ENCODE measurements around the gene EFNA5. TPM values are rescaled to one million over a fixed set of nuclear protein-coding genes. Genes with fewer than 3 reads are reported as not detected.

EFNA5 gene
- total RNA-seq, 1 donor, result 6.5 TPM

- no peak for DNase-seq (ENCODE audit: low read depth)
- no peak for TF ChIP-seq CTCF (IDR thresholded peaks at IDR 0.05; ENCODE audit: insufficient read depth, low read depth, low read length)
- no peak overlapping the region for H3K4me3 ChIP-seq (ENCODE audit: low read depth, low read length)
These were observed 156.4 kb downstream of the EFNA5 start for GRCh38 chr5:107514305-107514704.

GRCh38 chr5:107513337-107514085 lies 157.2 kb downstream of the EFNA5 start:
- no peak for DNase-seq (ENCODE audit: low read depth)
- no peak for TF ChIP-seq CTCF (IDR thresholded peaks at IDR 0.05; ENCODE audit: insufficient read depth, low read depth, low read length)
- no peak overlapping the region for H3K4me3 ChIP-seq (ENCODE audit: low read depth, low read length)

- DNase-seq (ENCODE audit: low read depth), result no peak
- no peak overlapping the region for H3K4me3 ChIP-seq (ENCODE audit: low read depth, low read length)
- TF ChIP-seq CTCF (IDR thresholded peaks at IDR 0.05; ENCODE audit: insufficient read depth, low read depth, low read length), result no peak
These were observed 158.7 kb downstream of the EFNA5 start for GRCh38 chr5:107512029-107512428.

GRCh38 chr5:107510125-107510524 lies 160.6 kb downstream of the EFNA5 start:
- DNase-seq (ENCODE audit: low read depth), result no peak
- no peak overlapping the region for H3K4me3 ChIP-seq (ENCODE audit: low read depth, low read length)
- TF ChIP-seq CTCF (IDR thresholded peaks at IDR 0.05; ENCODE audit: insufficient read depth, low read depth, low read length), result no peak

GRCh38 chr5:107508097-107508496 lies 162.6 kb downstream of the EFNA5 start:
- no peak for DNase-seq (ENCODE audit: low read depth)
- H3K4me3 ChIP-seq (ENCODE audit: low read depth, low read length), result no peak overlapping the region
- no peak for TF ChIP-seq CTCF (IDR thresholded peaks at IDR 0.05; ENCODE audit: insufficient read depth, low read depth, low read length)

- DNase-seq (ENCODE audit: low read depth), result no peak
- no peak overlapping the region for H3K4me3 ChIP-seq (ENCODE audit: low read depth, low read length)
- TF ChIP-seq CTCF (IDR thresholded peaks at IDR 0.05; ENCODE audit: insufficient read depth, low read depth, low read length), result no peak
These were observed 164.8 kb downstream of the EFNA5 start for GRCh38 chr5:107505763-107506534.
